OCI-LY7 (cell line): ENCODE measurements around the gene KCTD21. TPM values are rescaled to one million over a fixed set of nuclear protein-coding genes. Genes with fewer than 3 reads are reported as not detected.

ENCODE experiments used
- BruUV-seq: library from RNA; stranded (reverse); fragments of 400-500 nt; replicated peaks from 2 replicates; lab custom pipeline; 2021; lab: Mats Ljungman, UMichigan
- CTCF ChIA-PET: fragments of 300-600 bp; sonication (Branson Sonifier 250); formaldehyde crosslinking; loops from one replicate; lab custom pipeline; 2022; ENCODE audit warnings: antibody characterized with exemption; ENCODE audit not compliant: unreplicated experiment; lab: Charles Lee
- POLR2A ChIA-PET: fragments of 300-600 bp; sonication (Branson Sonifier 250); formaldehyde crosslinking; loops from one replicate; lab custom pipeline; 2022; ENCODE audit warnings: antibody characterized with exemption; lab: Charles Lee
- DNase-seq: peaks from one replicate; pipeline ENCODE4 v3.0.0-alpha.2; 2015; ENCODE audit warnings: low spot score
- H2AFZ ChIP-seq: fragments of 200-600 bp; sonication (generic), shearing (Covaris generic); 2 replicates; pipeline ENCODE4 v1.6.1; 2014; ENCODE audit warnings: mild to moderate bottlenecking, antibody characterized with exemption, low read length, moderate library complexity
- H3K27ac ChIP-seq: fragments of 200-600 bp; sonication (generic); 2 replicates; pipeline ENCODE4 v1.5.1; 2014; ENCODE audit warnings: mixed run types, low read depth, mild to moderate bottlenecking, moderate library complexity, low read length, inconsistent platforms; ENCODE audit not compliant: poor library complexity, severe bottlenecking
- H3K36me3 ChIP-seq: fragments of 200-600 bp; sonication (generic); 2 replicates; pipeline ENCODE4 v1.6.1; 2014; ENCODE audit warnings: mild to moderate bottlenecking, antibody characterized with exemption, low read length, moderate library complexity, mixed read lengths; ENCODE audit not compliant: insufficient read depth
- H3K4me1 ChIP-seq: fragments of 200-600 bp; sonication (generic); 2 replicates; pipeline ENCODE4 v1.5.1; 2014; ENCODE audit warnings: mild to moderate bottlenecking, low read length; ENCODE audit not compliant: insufficient read depth, poor library complexity, severe bottlenecking
- H3K4me2 ChIP-seq: fragments of 200-600 bp; sonication (generic); 2 replicates; pipeline ENCODE4 v1.6.1; 2014; ENCODE audit warnings: mild to moderate bottlenecking, low read length
- H3K4me3 ChIP-seq: fragments of 200-600 bp; sonication (generic); 2 replicates; pipeline ENCODE4 v1.5.1; 2014; ENCODE audit warnings: mild to moderate bottlenecking, low read depth, low read length; ENCODE audit not compliant: poor library complexity, severe bottlenecking
- H3K79me2 ChIP-seq: fragments of 200-600 bp; sonication (generic); 2 replicates; pipeline ENCODE4 v1.6.1; 2016; ENCODE audit warnings: low read depth, mild to moderate bottlenecking, low read length, moderate library complexity, mixed read lengths; ENCODE audit not compliant: insufficient read depth
- H3K9me2 ChIP-seq: fragments of 200-600 bp; sonication (generic); 2 replicates; pipeline ENCODE4 v1.6.1; 2016; ENCODE audit warnings: mild to moderate bottlenecking, low read length, mixed read lengths; ENCODE audit not compliant: insufficient read depth
- H3K9me3 ChIP-seq: fragments of 200-600 bp; sonication (generic); 2 replicates; pipeline ENCODE4 v1.6.1; 2014; ENCODE audit warnings: mild to moderate bottlenecking, mixed run types, low read length, mixed read lengths
- H4K20me1 ChIP-seq: fragments of 200-600 bp; sonication (generic); 2 replicates; pipeline ENCODE4 v1.6.1; 2014; ENCODE audit warnings: mild to moderate bottlenecking, antibody characterized with exemption, low read length, moderate library complexity, mixed read lengths; ENCODE audit not compliant: insufficient read depth
- CTCF ChIP-seq: fragments of 200-600 bp; sonication (generic); conservative IDR thresholded peaks from 2 replicates; pipeline ENCODE4 v1.5.1; 2014; ENCODE audit warnings: mild to moderate bottlenecking, antibody characterized with exemption, low read length, moderate library complexity, mixed read lengths
- EZH2phosphoT487 ChIP-seq: fragments of 200-600 bp; sonication (generic); IDR thresholded peaks from 2 replicates; pipeline ENCODE4 v1.6.1; 2018; ENCODE audit warnings: low read depth, borderline replicate concordance, mild to moderate bottlenecking, mixed run types, antibody characterized with exemption, low read length, moderate library complexity, mixed read lengths
- intact Hi-C: fragments of 100-400 bp; cut with micrococcal nuclease; formaldehyde crosslinking; loops from one replicate; pipeline ENCODE4 v1.10.0; 2022; ENCODE audit not compliant: unreplicated experiment
- total RNA-seq, 2 experiments: library from RNA; depleted of rRNA in 1 of 2; stranded (reverse); fragments of >200 nt in 1 of 2; shearing (Covaris generic) in 1 of 2; gene quantifications; 2 replicates each; pipeline ENCODE4 v1.2.3, GENCODE V29; 2014 to 2022

Gene KCTD21
- total RNA-seq, 2 experiments from 2014 or later, result 1.5 to 2.5 TPM

- TF ChIP-seq EZH2phosphoT487, result no peak
- TF ChIP-seq CTCF, result no peak
- Histone ChIP-seq H4K20me1 (no peaks in the 10 kb centered on the region), H3K9me2 (no peaks in the 10 kb centered on the region), H3K4me2 (peak within 1 kb of the TSS; percentile 84), H3K27ac (peak within 1 kb of the TSS; percentile 75), H3K4me3 (peak within 1 kb of the TSS; percentile 82), H3K79me2 (peaks cover 38% of the 10 kb centered on the region; the same call in 1 of the 2 replicates), H3K9me3 (no peaks in the 10 kb centered on the region), H3K36me3 (peaks cover 39% of the 10 kb centered on the region), H3K4me1 (peaks cover 46% of the 10 kb centered on the region), H2AFZ (peak within 1 kb of the TSS; percentile 87; the same call in 1 of the 2 replicates)
- POLR2A ChIA-PET, result interaction anchor here (0.6 to 2.4 kb wide), 5 partner anchors 10 to 145 kb away, joined by 3 to 9 read pairs (median 5); partner anchors contain the start of genes INTS4, KCTD21, NDUFC2 and USP35
- CTCF ChIA-PET, result interaction anchor here (1.0 kb wide), 1 partner anchor 37 kb away, joined by 3 read pairs; no protein-coding TSS in a partner anchor
- DNase-seq, result peak; percentile 96
- BruUV-seq, result TSS peak; percentile 93
- intact Hi-C loops, result loop anchor here (1.0 to 10.0 kb wide), 3 partner anchors 49 to 433 kb away; partner anchors contain the start of genes INTS4, KCTD21, NARS2 and USP35
Observed at GRCh38 chr11:78139422-78140391, 48.7 kb downstream of the KCTD21 start, which contains the start of gene ALG8. TSS of gene ALG8 (minus strand) at chr11:78139626. CDS start at chr11:78139588, 38 bp downstream.

GRCh38 chr11:78138694-78139421 lies 49.6 kb downstream of the KCTD21 start:
- Histone ChIP-seq H3K4me3 (peak overlapping the region; percentile 82), H3K4me2 (peak overlapping the region; percentile 84), H3K4me1 (peaks cover 44% of the 10 kb centered on the region), H3K27ac (peak overlapping the region; percentile 75), H3K9me2 (no peaks in the 10 kb centered on the region), H3K9me3 (no peaks in the 10 kb centered on the region), H3K79me2 (peaks cover 38% of the 10 kb centered on the region; the same call in 1 of the 2 replicates), H3K36me3 (peaks cover 45% of the 10 kb centered on the region), H2AFZ (peak overlapping the region; percentile 87; the same call in 1 of the 2 replicates), H4K20me1 (no peaks in the 10 kb centered on the region)
- peak; percentile 53 for DNase-seq
- POLR2A ChIA-PET, result interaction anchor here (0.6 to 2.4 kb wide), 5 partner anchors 9 to 144 kb away, joined by 3 to 9 read pairs (median 5); partner anchors contain the start of genes INTS4, KCTD21, NDUFC2 and USP35
- TSS peak; percentile 72 for BruUV-seq
- CTCF ChIA-PET, result interaction anchor here (1.0 kb wide), 1 partner anchor 36 kb away, joined by 3 read pairs; no protein-coding TSS in a partner anchor
- TF ChIP-seq EZH2phosphoT487, result no peak
- peak; percentile 53; the same call in 1 of the 2 replicates for TF ChIP-seq CTCF
- intact Hi-C loops, result loop anchor here (1.0 to 10.0 kb wide), 3 partner anchors 49 to 433 kb away; partner anchors contain the start of genes INTS4, KCTD21, NARS2 and USP35
